ENCODE measurements around the gene WWOX. TPM values are rescaled to one million over a fixed set of nuclear protein-coding genes. Genes with fewer than 3 reads are reported as not detected.

Gene WWOX
- total and polyA plus RNA-seq, 2 of the 13 experiments (the other 11 are each of a cell fraction or from before 2014, with no cell fraction given), result 9.1 to 37.4 TPM

GRCh38 chr16:79247386-79247785, 1147.9 kb downstream of the WWOX start (continued):
- TF ChIP-seq ZMYM4 (CRISPR knock-in tag; IDR thresholded peaks at IDR 0.05), result no peak
- TF ChIP-seq ZNF503 (CRISPR knock-in tag; IDR thresholded peaks at IDR 0.05), result no peak
- no peak for TF ChIP-seq PHF21A (CRISPR knock-in tag; IDR thresholded peaks at IDR 0.05)
- no peak for TF ChIP-seq ZNF512 (CRISPR knock-in tag; IDR thresholded peaks at IDR 0.05)
- TF ChIP-seq ARID3A (IDR thresholded peaks at IDR 0.05; ENCODE audit: low read depth, low read length), result no peak

- POLR2A ChIA-PET, result no interaction called here
- H3K4me3 ChIP-seq (replicated peaks in 1 of 3; ENCODE audit: insufficient read depth in 1 of 3, low read depth in 2 of 3, low read length in 3 of 3), result no peak overlapping the region
- H3K79me2 ChIP-seq (ENCODE audit: insufficient read depth, low read length), result no peaks in the 10 kb centered on the region
- no peak overlapping the region for H3K9ac ChIP-seq (ENCODE audit: insufficient read depth, low read depth, low read length)
- H3K9me3 ChIP-seq (ENCODE audit: low read length), result no peaks in the 10 kb centered on the region
- H3K4me2 ChIP-seq (ENCODE audit: low read depth, low read length), result no peak overlapping the region
- intact Hi-C loops (cut with micrococcal nuclease; ENCODE audit: unreplicated experiment) (no loop called here), in situ Hi-C loops (cut with HindIII; ENCODE audit: extremely low pct_ligation_motif_present, low pct_unique_long_range_greater_than_20kb) (no loop called here)
- no peaks in the 10 kb centered on the region for H3K36me3 ChIP-seq (replicated peaks in 1 of 2; ENCODE audit: control insufficient read depth in 1 of 2, insufficient read depth in 2 of 2, low read length in 2 of 2)
- peaks cover 12% of the 10 kb centered on the region for H3K4me1 ChIP-seq (ENCODE audit: insufficient read depth, low read length)
- TF ChIP-seq TP53 (CRISPR knock-in tag; conservative IDR thresholded peaks at IDR 0.05) (no peak), ATF2 (CRISPR knock-in tag; IDR thresholded peaks at IDR 0.05) (no peak), ZNF512 (CRISPR knock-in tag; IDR thresholded peaks at IDR 0.05) (no peak), STAT5B (CRISPR knock-in tag; IDR thresholded peaks at IDR 0.05) (no peak), HDAC6 (IDR thresholded peaks at IDR 0.05; ENCODE audit: low read depth, low read length) (no peak), RORA (CRISPR knock-in tag; IDR thresholded peaks at IDR 0.05) (no peak), MXD4 (CRISPR knock-in tag; IDR thresholded peaks at IDR 0.05) (no peak), ZNF44 (CRISPR knock-in tag; IDR thresholded peaks at IDR 0.05) (no peak), POLR2AphosphoS5 (IDR thresholded peaks at IDR 0.05; ENCODE audit: low read depth, low read length) (no peak), ZMYM3 (CRISPR knock-in tag; IDR thresholded peaks at IDR 0.05) (no peak), ZNF75D (CRISPR knock-in tag; IDR thresholded peaks at IDR 0.05; ENCODE audit: borderline replicate concordance) (no peak), ZNF790 (CRISPR knock-in tag; IDR thresholded peaks at IDR 0.05; ENCODE audit: borderline replicate concordance) (no peak), KMT2B (CRISPR knock-in tag; IDR thresholded peaks at IDR 0.05) (no peak)
- no peak for DNase-seq (ENCODE audit: low spot score)
- no peaks in the 10 kb centered on the region for H4K20me1 ChIP-seq (ENCODE audit: insufficient read depth, low read length)
- 3% methylated on average over 1 of the region's 1 CpG for WGBS (ENCODE audit: low lambda C conversion rate)
- no peak for ATAC-seq
- CTCF ChIA-PET (ENCODE audit: low intra/inter-chr PET ratio, low total read pairs), result no interaction called here
- no peaks in the 10 kb centered on the region for H3K27me3 ChIP-seq (ENCODE audit: control insufficient read depth in 1 of 2, insufficient read depth in 2 of 2, low read length in 2 of 2)
- no TSS peak for BruUV-seq (replicated peaks)
- FAIRE-seq, result no peak
- H2AFZ ChIP-seq (ENCODE audit: low read length), result no peak overlapping the region
- H3K27ac ChIP-seq (ENCODE audit: extremely low read length, insufficient read depth, low read length), result no peak overlapping the region
These were observed 1148.9 kb downstream of the WWOX start for GRCh38 chr16:79248351-79248750.
